Left ventricle myocardium inferior (tissue), 1 donor: ENCODE data around the gene CWC27. TPM values are rescaled to one million over a fixed set of nuclear protein-coding genes. Genes with fewer than 3 reads are reported as not detected.

ENCODE experiments used
- DNase-seq: peaks from one replicate; pipeline ENCODE4 v3.0.0-alpha.2; 2020
- H3K27ac ChIP-seq: fragments of 200-600 bp; replicated peaks from 2 replicates; pipeline ENCODE4 v1.8.0; 2021
- H3K27me3 ChIP-seq: fragments of 200-600 bp; 2 replicates; pipeline ENCODE4 v1.8.0; 2021; ENCODE audit warnings: low read depth
- H3K36me3 ChIP-seq: fragments of 200-600 bp; 2 replicates; pipeline ENCODE4 v1.8.0; 2021
- H3K4me1 ChIP-seq: fragments of 200-600 bp; 2 replicates; pipeline ENCODE4 v1.8.0; 2021
- H3K4me3 ChIP-seq: fragments of 200-600 bp; 2 replicates; pipeline ENCODE4 v1.8.0; 2021; ENCODE audit warnings: mild to moderate bottlenecking, moderate library complexity
- H3K9me3 ChIP-seq: fragments of 200-600 bp; replicated peaks from 2 replicates; pipeline ENCODE4 v1.8.0; 2021
- intact Hi-C: fragments of 100-400 bp; cut with micrococcal nuclease; formaldehyde crosslinking; loops from one replicate; pipeline ENCODE4 v1.11.0; 2022
- total RNA-seq: library from RNA; stranded (reverse); fragmentation: NEBNext Ultra II Directional; extraction: Animal tissue kit (Norgen Biotek cat#: 25700); gene quantifications from one replicate; pipeline ENCODE4 v1.2.1, GENCODE V29; 2021
- TF ChIP-seq, protein P1 (sequence below): fragments of 200-600 bp; IDR thresholded peaks from 2 replicates; pipeline ENCODE4 v1.8.0; 2021; ENCODE audit warnings: antibody characterized with exemption, mild to moderate bottlenecking, borderline replicate concordance
- donor health status: DM: no; HTN: yes; CAD: no; lungs with severe emphysema.

The CWC27 gene
- total RNA-seq, 1 donor from 2014 or later = 26.7 TPM

DNA sequence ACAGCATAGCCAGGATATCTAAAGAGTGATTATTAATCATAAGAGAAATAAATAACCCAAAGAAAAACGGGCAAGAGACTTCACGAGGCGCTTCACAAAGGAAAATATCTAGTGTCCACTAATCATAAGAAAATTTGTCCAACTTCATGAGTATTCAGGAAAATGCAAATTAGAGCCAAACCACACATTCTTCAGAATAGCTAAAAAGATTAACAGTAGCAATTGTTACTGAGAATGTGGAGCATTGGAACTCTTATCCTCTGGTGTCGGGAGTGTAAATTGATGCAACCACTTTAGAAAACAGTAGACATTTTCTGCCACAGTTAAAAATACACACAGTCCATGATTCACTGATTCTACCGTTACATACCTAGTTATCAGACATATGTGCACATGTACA, 145.7 kb downstream of the CWC27 start:
- H3K27me3 ChIP-seq = no peaks in the 10 kb centered on the region
- no peak overlapping the region for H3K27ac ChIP-seq
- peaks cover 19% of the 10 kb centered on the region for H3K36me3 ChIP-seq
- no peak for DNase-seq
- intact Hi-C loops = no loop called here
- no peaks in the 10 kb centered on the region for H3K4me1 ChIP-seq
- H3K4me3 ChIP-seq = no peak overlapping the region
- TF ChIP-seq, protein P1, sequence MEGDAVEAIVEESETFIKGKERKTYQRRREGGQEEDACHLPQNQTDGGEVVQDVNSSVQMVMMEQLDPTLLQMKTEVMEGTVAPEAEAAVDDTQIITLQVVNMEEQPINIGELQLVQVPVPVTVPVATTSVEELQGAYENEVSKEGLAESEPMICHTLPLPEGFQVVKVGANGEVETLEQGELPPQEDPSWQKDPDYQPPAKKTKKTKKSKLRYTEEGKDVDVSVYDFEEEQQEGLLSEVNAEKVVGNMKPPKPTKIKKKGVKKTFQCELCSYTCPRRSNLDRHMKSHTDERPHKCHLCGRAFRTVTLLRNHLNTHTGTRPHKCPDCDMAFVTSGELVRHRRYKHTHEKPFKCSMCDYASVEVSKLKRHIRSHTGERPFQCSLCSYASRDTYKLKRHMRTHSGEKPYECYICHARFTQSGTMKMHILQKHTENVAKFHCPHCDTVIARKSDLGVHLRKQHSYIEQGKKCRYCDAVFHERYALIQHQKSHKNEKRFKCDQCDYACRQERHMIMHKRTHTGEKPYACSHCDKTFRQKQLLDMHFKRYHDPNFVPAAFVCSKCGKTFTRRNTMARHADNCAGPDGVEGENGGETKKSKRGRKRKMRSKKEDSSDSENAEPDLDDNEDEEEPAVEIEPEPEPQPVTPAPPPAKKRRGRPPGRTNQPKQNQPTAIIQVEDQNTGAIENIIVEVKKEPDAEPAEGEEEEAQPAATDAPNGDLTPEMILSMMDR = no peak
- peaks cover 38% of the 10 kb centered on the region for H3K9me3 ChIP-seq

DNA sequence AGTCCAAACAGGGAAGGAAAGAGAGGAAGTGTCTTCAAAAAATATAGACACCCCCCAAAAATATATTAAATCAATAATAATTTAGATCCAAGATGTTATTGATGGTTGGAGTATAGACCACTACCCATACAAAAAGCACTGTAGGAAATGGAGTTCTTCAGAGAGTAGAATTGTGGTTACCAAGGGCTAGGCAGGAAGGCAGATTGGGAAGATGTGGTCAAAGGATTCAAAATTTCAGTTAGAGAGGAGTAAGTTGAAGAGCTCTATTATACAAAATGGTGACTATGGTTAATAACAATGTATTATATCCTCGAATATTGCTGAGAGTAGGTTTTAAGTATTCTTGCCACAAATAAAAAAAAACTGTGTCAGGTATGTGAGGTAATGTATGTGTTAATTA, 149.4 kb downstream of the CWC27 start:
- Histone ChIP-seq H3K9me3 (peaks cover 48% of the 10 kb centered on the region), H3K36me3 (peaks cover 29% of the 10 kb centered on the region), H3K4me3 (no peak overlapping the region), H3K4me1 (no peaks in the 10 kb centered on the region), H3K27ac (no peak overlapping the region), H3K27me3 (no peaks in the 10 kb centered on the region)
- TF ChIP-seq, protein P1 = no peak
- intact Hi-C loops = no loop called here
- no peak for DNase-seq

DNA sequence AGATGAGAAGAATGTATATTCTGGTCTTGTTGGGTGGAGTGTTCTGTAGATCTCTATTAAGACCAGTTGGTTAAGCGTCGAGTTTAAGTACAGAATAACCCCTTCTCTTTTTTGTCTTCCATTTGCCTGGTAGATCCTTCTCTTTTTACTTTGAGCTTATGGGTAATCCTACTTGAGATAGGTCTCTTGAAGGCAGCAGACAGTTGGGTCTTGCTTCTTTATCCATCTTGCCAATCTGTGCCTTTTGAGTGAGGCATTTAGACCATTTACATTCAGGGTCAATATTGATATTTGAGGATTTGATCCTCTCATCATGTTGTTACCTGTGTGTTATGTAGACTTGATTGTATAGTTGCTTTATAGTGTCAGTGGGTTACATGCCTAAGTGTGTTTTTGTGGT, 152.7 kb downstream of the CWC27 start:
- Histone ChIP-seq H3K4me3 (no peak overlapping the region), H3K27me3 (no peaks in the 10 kb centered on the region), H3K9me3 (peaks cover 41% of the 10 kb centered on the region), H3K27ac (no peak overlapping the region), H3K36me3 (peaks cover 29% of the 10 kb centered on the region), H3K4me1 (no peaks in the 10 kb centered on the region)
- no peak for DNase-seq
- intact Hi-C loops = no loop called here
- TF ChIP-seq, protein P1 = no peak

DNA sequence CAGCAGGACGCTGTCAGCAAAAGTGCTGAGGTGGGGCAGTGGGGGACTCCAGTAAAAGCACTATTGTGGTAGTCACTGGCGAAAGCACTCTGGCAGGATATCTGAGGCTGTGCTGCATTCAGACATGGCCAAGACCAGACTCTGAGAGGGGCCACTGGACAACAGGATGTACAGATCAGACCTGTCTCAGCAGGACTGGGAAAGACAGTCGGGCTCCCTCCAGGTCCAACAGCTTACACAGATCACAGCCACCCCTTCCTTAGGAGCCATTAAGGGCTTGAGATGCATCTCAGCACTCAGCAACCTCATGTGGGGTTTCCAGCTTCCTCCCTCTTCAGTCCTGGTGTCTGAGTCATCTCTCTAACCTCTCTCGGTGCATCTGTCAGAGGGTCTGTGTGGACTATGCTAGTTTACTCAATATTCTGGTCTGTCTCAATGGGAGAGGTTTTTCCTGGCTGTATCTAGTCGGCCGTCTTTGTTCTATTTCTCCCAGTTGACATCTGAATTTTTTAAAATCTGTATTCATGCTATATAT, 154.5 kb downstream of the CWC27 start:
- no peak for DNase-seq
- TF ChIP-seq, protein P1 = no peak
- Histone ChIP-seq H3K27ac (no peak overlapping the region), H3K27me3 (no peaks in the 10 kb centered on the region), H3K4me3 (no peak overlapping the region), H3K4me1 (no peaks in the 10 kb centered on the region), H3K36me3 (peaks cover 29% of the 10 kb centered on the region), H3K9me3 (peaks cover 32% of the 10 kb centered on the region)
- intact Hi-C loops = no loop called here

DNA sequence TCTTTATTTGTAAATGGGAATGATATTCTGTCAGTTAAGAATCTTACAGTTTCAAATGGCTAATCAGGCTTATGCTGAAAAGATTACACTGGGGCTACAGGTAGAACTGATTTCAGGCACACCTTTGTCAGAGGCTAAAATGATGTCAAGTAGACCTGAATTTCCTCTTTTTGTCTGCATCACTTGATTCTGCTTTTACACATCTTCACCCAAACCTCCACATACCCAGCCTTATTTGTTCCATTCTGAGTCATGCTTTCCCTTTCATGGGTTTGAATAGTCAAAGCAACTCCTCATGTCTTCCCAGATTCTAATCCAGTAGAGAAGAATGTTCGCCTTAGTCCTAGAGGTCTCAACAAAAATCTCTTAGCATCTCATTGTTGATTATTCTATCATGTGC, 156.4 kb downstream of the CWC27 start:
- Histone ChIP-seq H3K27ac (no peak overlapping the region), H3K9me3 (peaks cover 23% of the 10 kb centered on the region), H3K4me1 (no peaks in the 10 kb centered on the region), H3K27me3 (no peaks in the 10 kb centered on the region), H3K4me3 (no peak overlapping the region), H3K36me3 (peaks cover 21% of the 10 kb centered on the region)
- intact Hi-C loops = no loop called here
- DNase-seq = no peak
- TF ChIP-seq, protein P1 = no peak

DNA sequence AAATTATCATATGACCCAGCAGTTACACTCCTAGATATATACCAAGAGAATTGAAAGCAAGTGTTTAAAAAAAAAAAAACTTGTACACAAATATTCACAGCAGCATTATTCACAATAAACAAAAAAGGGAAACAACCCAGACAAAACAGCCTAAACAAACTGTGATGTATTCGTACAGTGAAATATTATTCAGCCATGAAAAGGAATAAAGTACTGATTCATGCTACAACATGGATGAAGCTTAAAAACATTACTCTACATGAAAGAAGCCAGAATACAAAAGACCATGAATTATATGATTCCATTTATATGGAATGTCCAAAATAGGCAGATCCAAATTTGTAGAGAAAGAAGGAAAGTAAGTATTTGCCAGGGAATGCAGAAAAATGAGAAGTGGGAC, 161.1 kb downstream of the CWC27 start:
- intact Hi-C loops = no loop called here
- H3K4me3 ChIP-seq = no peak overlapping the region
- H3K27ac ChIP-seq = no peak overlapping the region
- peaks cover 15% of the 10 kb centered on the region for H3K36me3 ChIP-seq
- no peak for DNase-seq
- H3K27me3 ChIP-seq = no peaks in the 10 kb centered on the region
- no peaks in the 10 kb centered on the region for H3K4me1 ChIP-seq
- peaks cover 14% of the 10 kb centered on the region for H3K9me3 ChIP-seq
- TF ChIP-seq, protein P1 = no peak
